ENCODE data around the gene NXPH1. TPM values are rescaled to one million over a fixed set of nuclear protein-coding genes. Genes with fewer than 3 reads are reported as not detected.

The NXPH1 gene
- total RNA-seq, 1 experiment from 2014 or later, result not detected

- Histone ChIP-seq H3K27ac (ENCODE audit: low read depth, low read length, poor library complexity, severe bottlenecking) (no peak overlapping the region), H3K27me3 (replicated peaks; ENCODE audit: insufficient read depth, low read depth, low read length, poor library complexity) (no peaks in the 10 kb centered on the region), H3K4me3 (ENCODE audit: low read depth, low read length, poor library complexity, severe bottlenecking) (no peak overlapping the region), H3K9me3 (ENCODE audit: low read depth, low read length, poor library complexity, severe bottlenecking) (no peaks in the 10 kb centered on the region), H3K36me3 (ENCODE audit: insufficient read depth, low read length, poor library complexity, severe bottlenecking) (no peaks in the 10 kb centered on the region), H3K4me1 (ENCODE audit: insufficient read depth, low read length, poor library complexity, severe bottlenecking) (no peaks in the 10 kb centered on the region)
- intact Hi-C loops (cut with micrococcal nuclease; ENCODE audit: unreplicated experiment), result no loop called here
- no TSS peak for BruUV-seq (replicated peaks)
- ChIA-PET CTCF (no interaction called here), POLR2A (ENCODE audit: low non-redundant PET) (no interaction called here)
- no peak for TF ChIP-seq EZH2 (IDR thresholded peaks at IDR 0.05; ENCODE audit: borderline replicate concordance, low read depth, low read length, poor library complexity, severe bottlenecking)
- TF ChIP-seq, protein P1, sequence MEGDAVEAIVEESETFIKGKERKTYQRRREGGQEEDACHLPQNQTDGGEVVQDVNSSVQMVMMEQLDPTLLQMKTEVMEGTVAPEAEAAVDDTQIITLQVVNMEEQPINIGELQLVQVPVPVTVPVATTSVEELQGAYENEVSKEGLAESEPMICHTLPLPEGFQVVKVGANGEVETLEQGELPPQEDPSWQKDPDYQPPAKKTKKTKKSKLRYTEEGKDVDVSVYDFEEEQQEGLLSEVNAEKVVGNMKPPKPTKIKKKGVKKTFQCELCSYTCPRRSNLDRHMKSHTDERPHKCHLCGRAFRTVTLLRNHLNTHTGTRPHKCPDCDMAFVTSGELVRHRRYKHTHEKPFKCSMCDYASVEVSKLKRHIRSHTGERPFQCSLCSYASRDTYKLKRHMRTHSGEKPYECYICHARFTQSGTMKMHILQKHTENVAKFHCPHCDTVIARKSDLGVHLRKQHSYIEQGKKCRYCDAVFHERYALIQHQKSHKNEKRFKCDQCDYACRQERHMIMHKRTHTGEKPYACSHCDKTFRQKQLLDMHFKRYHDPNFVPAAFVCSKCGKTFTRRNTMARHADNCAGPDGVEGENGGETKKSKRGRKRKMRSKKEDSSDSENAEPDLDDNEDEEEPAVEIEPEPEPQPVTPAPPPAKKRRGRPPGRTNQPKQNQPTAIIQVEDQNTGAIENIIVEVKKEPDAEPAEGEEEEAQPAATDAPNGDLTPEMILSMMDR (conservative IDR thresholded peaks at IDR 0.05; ENCODE audit: low read depth, low read length), result no peak
- DNase-seq (ENCODE audit: low spot score), result no peak
These were observed 266.6 kb downstream of the NXPH1 start for GRCh38 chr7:8699875-8700624.

GRCh38 chr7:8702807-8703206, 269.4 kb downstream of the NXPH1 start:
- Histone ChIP-seq H3K4me1 (ENCODE audit: insufficient read depth, low read length, poor library complexity, severe bottlenecking) (no peaks in the 10 kb centered on the region), H3K4me3 (ENCODE audit: low read depth, low read length, poor library complexity, severe bottlenecking) (no peak overlapping the region), H3K9me3 (ENCODE audit: low read depth, low read length, poor library complexity, severe bottlenecking) (no peaks in the 10 kb centered on the region), H3K27ac (ENCODE audit: low read depth, low read length, poor library complexity, severe bottlenecking) (no peak overlapping the region), H3K27me3 (replicated peaks; ENCODE audit: insufficient read depth, low read depth, low read length, poor library complexity) (no peaks in the 10 kb centered on the region), H3K36me3 (ENCODE audit: insufficient read depth, low read length, poor library complexity, severe bottlenecking) (no peaks in the 10 kb centered on the region)
- TF ChIP-seq, protein P1 (conservative IDR thresholded peaks at IDR 0.05; ENCODE audit: low read depth, low read length), result no peak
- no peak for TF ChIP-seq EZH2 (IDR thresholded peaks at IDR 0.05; ENCODE audit: borderline replicate concordance, low read depth, low read length, poor library complexity, severe bottlenecking)
- no peak for DNase-seq (ENCODE audit: low spot score)
- intact Hi-C loops (cut with micrococcal nuclease; ENCODE audit: unreplicated experiment), result no loop called here
- no TSS peak for BruUV-seq (replicated peaks)
- ChIA-PET POLR2A (ENCODE audit: low non-redundant PET) (no interaction called here), CTCF (no interaction called here)

DNA sequence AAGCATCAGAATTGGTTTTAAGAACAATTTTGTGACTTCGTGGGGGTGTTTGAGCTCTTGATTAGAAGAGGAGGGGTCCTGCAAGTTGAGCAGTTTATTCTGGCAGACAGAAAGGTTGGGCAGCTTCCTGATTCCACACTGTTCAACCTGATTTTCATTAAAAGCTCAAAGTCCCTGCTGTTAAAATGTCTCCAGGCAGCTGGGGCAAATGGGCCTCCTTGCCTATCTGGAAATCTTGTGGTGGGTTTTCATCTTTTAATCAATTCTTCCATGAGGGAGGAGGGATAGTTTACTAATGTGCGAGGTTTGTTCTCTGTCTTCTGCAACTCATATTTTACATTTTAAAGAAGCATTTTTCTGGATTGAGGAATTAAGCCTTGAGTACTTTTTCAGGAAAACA, 276.7 kb downstream of the NXPH1 start:
- H3K36me3 ChIP-seq (ENCODE audit: insufficient read depth, low read length, poor library complexity, severe bottlenecking), result no peaks in the 10 kb centered on the region
- no peak overlapping the region for H3K4me3 ChIP-seq (ENCODE audit: low read depth, low read length, poor library complexity, severe bottlenecking)
- intact Hi-C loops (cut with micrococcal nuclease; ENCODE audit: unreplicated experiment), result no loop called here
- no TSS peak for BruUV-seq (replicated peaks)
- POLR2A ChIA-PET (ENCODE audit: low non-redundant PET), result no interaction called here
- DNase-seq (ENCODE audit: low spot score), result no peak
- H3K27me3 ChIP-seq (replicated peaks; ENCODE audit: insufficient read depth, low read depth, low read length, poor library complexity), result no peaks in the 10 kb centered on the region
- TF ChIP-seq, protein P1 (conservative IDR thresholded peaks at IDR 0.05; ENCODE audit: low read depth, low read length), result no peak
- TF ChIP-seq EZH2 (IDR thresholded peaks at IDR 0.05; ENCODE audit: borderline replicate concordance, low read depth, low read length, poor library complexity, severe bottlenecking), result no peak
- CTCF ChIA-PET, result no interaction called here
- no peaks in the 10 kb centered on the region for H3K4me1 ChIP-seq (ENCODE audit: insufficient read depth, low read length, poor library complexity, severe bottlenecking)
- H3K9me3 ChIP-seq (ENCODE audit: low read depth, low read length, poor library complexity, severe bottlenecking), result no peaks in the 10 kb centered on the region
- H3K27ac ChIP-seq (ENCODE audit: low read depth, low read length, poor library complexity, severe bottlenecking), result no peak overlapping the region

Data from A673 (cell line).